ENCODE results near the gene ZNF763. TPM values are rescaled to one million over a fixed set of nuclear protein-coding genes. Genes with fewer than 3 reads are reported as not detected.
"Not testable (repeated sequence)": the region's sequence is repeated elsewhere in the genome, so short reads cannot be mapped to it uniquely, and the experiment has no call there.

Gene ZNF763
- total RNA-seq, 2 donors from 2014 or later, result 2.3 to 5.9 TPM

GRCh38 chr19:11931051-11931450 is 33.8 kb upstream of the ZNF763 start:
- no peak for TF ChIP-seq CTCF (IDR thresholded peaks at IDR 0.05)
- H3K4me3 ChIP-seq, result no peak overlapping the region
- no peak for DNase-seq (ENCODE audit: low spot score)
- no peak overlapping the region for H3K27ac ChIP-seq
- peaks cover 4% of the 10 kb centered on the region for H3K36me3 ChIP-seq
- no peak for ATAC-seq (ENCODE audit: insufficient number of reproducible peaks, low FRiP score, low read depth)
- peaks cover 5 to 11% of the 10 kb centered on the region in 2 donors for H3K4me1 ChIP-seq (ENCODE audit: control insufficient read depth in 1 of 2, low read depth in 2 of 2)
- H3K27me3 ChIP-seq (replicated peaks; ENCODE audit: insufficient read depth), result no peaks in the 10 kb centered on the region
- H3K9me3 ChIP-seq, result peaks cover 12% of the 10 kb centered on the region

GRCh38 chr19:11931513-11931912 is 33.3 kb upstream of the ZNF763 start:
- Histone ChIP-seq H3K27ac (no peak overlapping the region), H3K27me3 (replicated peaks; ENCODE audit: insufficient read depth) (no peaks in the 10 kb centered on the region), H3K9me3 (peaks cover 12% of the 10 kb centered on the region), H3K4me3 (no peak overlapping the region), H3K4me1 (ENCODE audit: control insufficient read depth in 1 of 2, low read depth in 2 of 2) (peaks cover under 1 to 6% of the 10 kb centered on the region in 2 donors), H3K36me3 (peaks cover 4% of the 10 kb centered on the region)
- DNase-seq (ENCODE audit: low spot score) (no peak), ATAC-seq (ENCODE audit: insufficient number of reproducible peaks, low FRiP score, low read depth) (no peak)
- TF ChIP-seq CTCF (IDR thresholded peaks at IDR 0.05), result no peak

- Histone ChIP-seq H3K36me3 (peaks cover 12% of the 10 kb centered on the region), H3K9me3 (peaks cover 43% of the 10 kb centered on the region)
- H3K27ac ChIP-seq, result not testable (repeated sequence)
Observed at GRCh38 chr19:11935829-11936228, 29.0 kb upstream of the ZNF763 start.

GRCh38 chr19:11938383-11938782 is 26.5 kb upstream of the ZNF763 start:
- H3K27ac ChIP-seq; H3K4me3 ChIP-seq; H3K4me1 ChIP-seq (ENCODE audit: control insufficient read depth in 1 of 2, low read depth in 2 of 2); H3K27me3 ChIP-seq (replicated peaks; ENCODE audit: insufficient read depth); ATAC-seq (ENCODE audit: insufficient number of reproducible peaks, low FRiP score, low read depth); DNase-seq (ENCODE audit: low spot score): not testable (repeated sequence)
- Histone ChIP-seq H3K9me3 (peaks cover 68% of the 10 kb centered on the region), H3K36me3 (peaks cover 24% of the 10 kb centered on the region)

More at GRCh38 chr19:11935829-11936228, 29.0 kb upstream of the ZNF763 start:
- not testable (repeated sequence) for H3K4me1 ChIP-seq (ENCODE audit: control insufficient read depth in 1 of 2, low read depth in 2 of 2); H3K27me3 ChIP-seq (replicated peaks; ENCODE audit: insufficient read depth); ATAC-seq (ENCODE audit: insufficient number of reproducible peaks, low FRiP score, low read depth); DNase-seq (ENCODE audit: low spot score); H3K4me3 ChIP-seq

GRCh38 chr19:11941361-11941887 is 23.4 kb upstream of the ZNF763 start:
- H3K4me3 ChIP-seq; H3K27me3 ChIP-seq (replicated peaks; ENCODE audit: insufficient read depth); ATAC-seq (ENCODE audit: insufficient number of reproducible peaks, low FRiP score, low read depth); H3K27ac ChIP-seq; DNase-seq (ENCODE audit: low spot score); H3K4me1 ChIP-seq (ENCODE audit: control insufficient read depth in 1 of 2, low read depth in 2 of 2): not testable (repeated sequence)
- H3K36me3 ChIP-seq, result peaks cover 51% of the 10 kb centered on the region
- H3K9me3 ChIP-seq, result peaks cover 86% of the 10 kb centered on the region

GRCh38 chr19:11942008-11942842 is 22.6 kb upstream of the ZNF763 start:
- Histone ChIP-seq H3K9me3 (peaks cover 90% of the 10 kb centered on the region), H3K4me3 (no peak overlapping the region), H3K4me1 (ENCODE audit: control insufficient read depth in 1 of 2, low read depth in 2 of 2) (no peaks in the 10 kb centered on the region), H3K36me3 (peaks cover 58% of the 10 kb centered on the region), H3K27me3 (replicated peaks; ENCODE audit: insufficient read depth) (no peaks in the 10 kb centered on the region), H3K27ac (no peak overlapping the region)
- DNase-seq (ENCODE audit: low spot score), result no peak
- no peak for ATAC-seq (ENCODE audit: insufficient number of reproducible peaks, low FRiP score, low read depth)
- TF ChIP-seq CTCF (IDR thresholded peaks at IDR 0.05), result no peak

Data from thoracic aorta (tissue), 2 donors.